ENCODE measurements around the gene MYL1.
A peak's percentile ranks its signal among the peaks of the same experiment; 100 is the strongest.

Gene MYL1

DNA sequence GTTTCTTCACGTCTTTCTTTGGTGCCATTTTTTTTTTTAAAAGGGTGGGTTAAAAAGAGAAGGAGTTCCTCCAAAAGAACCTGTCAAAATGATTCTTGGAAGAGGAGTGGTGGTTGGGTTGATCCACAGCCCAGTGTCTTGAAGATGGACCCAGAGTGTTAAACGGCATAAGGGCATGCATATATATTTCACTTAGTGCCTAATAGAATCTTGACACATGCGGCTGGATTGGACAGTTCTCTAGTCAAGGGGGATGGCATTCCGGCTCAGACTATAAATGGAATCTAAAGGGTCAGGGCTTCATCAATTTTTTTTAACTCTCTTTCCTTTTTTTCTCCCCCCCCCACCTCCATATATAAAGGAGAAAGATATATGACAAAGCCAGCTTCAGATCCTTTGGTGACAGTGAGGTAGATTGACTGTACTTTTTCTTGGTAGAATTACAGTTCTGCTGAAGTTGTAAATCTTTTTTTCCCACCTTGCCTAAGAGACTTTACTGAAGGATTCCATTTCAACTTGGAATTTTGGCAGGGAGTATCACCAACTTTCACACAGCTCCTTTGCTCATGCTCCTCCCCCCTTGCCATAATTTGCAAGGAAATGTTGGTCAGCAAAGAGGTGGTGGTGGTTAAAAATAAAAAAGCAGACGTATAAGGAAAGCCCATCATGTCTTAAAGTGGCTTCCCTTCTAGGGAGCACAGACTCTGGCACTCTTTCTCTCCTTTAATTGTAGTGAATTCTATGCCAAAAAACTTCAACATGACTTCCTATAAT lies at the start of gene MYL1:
Gene MYL1 (minus strand): TSS at position 160 of the 774 bp plus-strand sequence. CDS start 132 bp downstream, at position 28.
- DNase-seq (ENCODE audit: low read depth): no peak

DNA sequence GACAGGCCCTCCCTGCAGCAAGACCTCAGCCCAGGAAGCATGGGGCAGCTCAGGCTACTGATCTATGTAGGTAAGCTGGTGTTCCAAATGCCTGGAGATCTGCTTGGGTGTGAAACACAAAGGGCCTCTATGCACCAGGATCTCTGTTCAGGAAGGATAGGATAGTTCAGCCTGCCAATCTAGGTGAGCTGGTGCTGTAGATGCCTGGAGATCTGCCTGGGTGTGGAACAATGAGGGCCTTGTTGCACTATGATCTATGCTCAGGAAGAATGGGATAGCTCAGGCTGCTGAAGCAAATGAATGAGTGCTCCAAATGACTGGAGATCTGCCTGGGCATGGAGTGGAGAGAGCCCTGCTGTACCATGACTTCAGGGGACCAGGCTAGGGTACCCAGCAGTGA lies 48.9 kb upstream of the MYL1 start:
- no peak for DNase-seq (ENCODE audit: low read depth)

DNA sequence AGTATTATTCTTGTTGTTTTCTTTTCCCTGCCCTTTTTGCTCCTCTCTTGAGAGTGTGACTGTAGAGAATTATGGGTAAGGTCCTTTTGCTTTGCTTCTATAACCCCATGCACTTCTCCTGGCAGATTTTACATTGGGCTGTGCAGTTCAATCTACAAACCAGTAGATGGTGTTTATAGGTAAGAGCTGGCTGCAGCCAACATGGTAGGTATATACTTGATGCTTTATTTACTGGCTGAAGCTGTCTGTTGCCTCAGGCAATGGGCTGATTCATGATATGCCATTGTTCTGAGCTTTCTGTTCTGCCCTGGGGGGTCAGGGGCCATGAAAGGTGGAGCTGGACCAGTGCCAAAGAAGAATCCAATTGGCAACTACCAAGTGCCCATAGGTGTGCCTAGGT lies 48.3 kb upstream of the MYL1 start:
- DNase-seq (ENCODE audit: low read depth): no peak

DNA sequence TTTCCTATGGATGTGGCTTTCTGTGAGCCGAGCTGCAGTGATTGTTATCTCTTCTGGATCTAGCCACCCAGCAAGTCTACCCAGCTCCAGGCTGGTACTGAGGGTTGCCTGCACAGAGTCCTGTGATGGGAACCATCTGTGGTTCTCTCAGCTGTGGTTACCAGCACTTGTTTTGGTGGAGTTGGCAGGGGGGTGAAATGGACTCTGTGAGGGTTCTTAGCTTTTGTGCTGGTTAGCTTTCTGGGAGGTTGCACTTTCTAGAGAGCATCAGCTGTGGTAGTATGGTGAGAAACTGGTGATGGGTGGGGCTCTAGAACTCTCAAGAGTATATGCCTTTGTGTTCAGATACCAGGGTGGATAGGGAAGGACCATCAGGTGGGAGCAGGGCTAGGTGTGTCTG lies 45.4 kb upstream of the MYL1 start:
- DNase-seq (ENCODE audit: low read depth): no peak

DNA sequence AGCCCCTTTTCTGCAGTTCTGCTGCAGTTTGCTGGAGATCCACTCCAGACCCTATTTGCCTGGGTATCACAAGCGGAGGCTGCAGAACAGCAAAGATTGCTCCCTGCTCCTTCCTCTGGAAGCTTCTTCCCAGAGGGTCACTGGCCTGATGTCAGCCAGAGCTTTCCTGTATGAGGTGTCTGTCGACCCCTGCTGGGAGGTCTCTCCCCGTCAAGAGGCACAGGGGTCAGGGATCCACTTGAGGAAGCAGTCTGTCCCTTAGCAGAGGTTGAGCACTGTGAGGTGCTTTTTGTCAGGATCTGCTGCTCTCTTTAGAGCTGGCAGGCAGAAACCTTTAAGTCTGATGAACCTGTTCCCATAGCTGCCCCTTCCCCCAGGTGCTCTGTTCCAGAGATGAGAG lies 42.0 kb upstream of the MYL1 start:
- no peak for DNase-seq (ENCODE audit: low read depth)

DNA sequence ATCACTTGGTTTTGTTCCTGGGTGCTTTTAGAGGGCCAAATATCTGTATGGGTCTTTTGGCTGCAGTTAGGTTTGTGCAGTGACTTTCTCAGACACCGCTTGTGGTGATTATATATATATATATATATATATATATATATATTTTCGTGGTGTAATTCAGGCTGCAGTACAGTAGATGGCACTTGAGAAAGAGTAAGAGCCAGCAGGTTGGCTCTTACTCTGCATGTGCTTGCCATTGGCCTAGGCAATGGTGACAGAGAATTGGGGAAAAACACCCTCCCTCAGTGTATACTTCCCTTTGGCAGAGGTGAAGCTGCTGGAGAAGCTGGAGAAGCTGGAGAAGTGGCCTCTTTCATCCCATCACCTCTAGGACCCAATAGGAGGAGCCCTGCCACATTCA lies 22.2 kb upstream of the MYL1 start:
- DNase-seq (ENCODE audit: low read depth): no peak

DNA sequence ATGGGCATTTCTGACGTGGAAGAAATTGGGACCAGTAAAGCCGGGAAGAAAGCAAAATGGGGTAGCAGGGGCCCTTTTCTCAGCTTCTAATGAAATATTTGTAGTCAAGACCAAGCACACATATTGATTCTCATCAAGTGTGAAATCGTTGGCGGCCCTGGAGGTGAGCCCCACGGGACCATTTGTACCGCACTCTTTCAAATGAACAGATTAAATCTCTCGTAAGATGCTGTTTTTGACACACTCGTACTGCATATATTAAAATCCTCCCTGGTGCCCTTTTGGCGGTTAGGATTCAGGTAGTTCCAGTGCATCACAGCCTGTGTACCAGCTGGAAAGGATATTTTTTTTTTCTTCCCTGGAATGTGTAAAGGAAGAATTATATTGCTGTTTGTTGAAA lies 9.9 kb upstream of the MYL1 start:
- no peak for DNase-seq (ENCODE audit: low read depth)

DNA sequence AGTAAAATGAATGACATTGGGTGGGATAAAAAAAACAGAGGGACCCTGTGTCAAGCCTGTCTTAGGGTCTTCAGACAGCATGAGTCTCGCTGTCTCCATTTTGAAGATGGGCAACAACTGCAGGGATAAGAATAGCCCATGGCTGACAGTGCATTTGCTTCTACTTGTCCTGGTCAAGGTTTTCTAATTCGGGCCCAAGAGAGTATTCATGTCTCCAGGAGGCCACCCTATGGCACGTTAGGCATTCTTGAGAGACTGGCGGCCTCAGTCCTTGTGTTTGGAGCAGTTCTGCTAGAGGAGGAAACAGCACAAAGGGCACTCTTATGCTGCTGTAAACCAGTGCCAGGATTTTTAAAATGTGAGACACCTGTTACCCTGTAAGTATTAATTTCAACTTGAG lies 9.5 kb upstream of the MYL1 start:
- DNase-seq (ENCODE audit: low read depth): no peak

DNA sequence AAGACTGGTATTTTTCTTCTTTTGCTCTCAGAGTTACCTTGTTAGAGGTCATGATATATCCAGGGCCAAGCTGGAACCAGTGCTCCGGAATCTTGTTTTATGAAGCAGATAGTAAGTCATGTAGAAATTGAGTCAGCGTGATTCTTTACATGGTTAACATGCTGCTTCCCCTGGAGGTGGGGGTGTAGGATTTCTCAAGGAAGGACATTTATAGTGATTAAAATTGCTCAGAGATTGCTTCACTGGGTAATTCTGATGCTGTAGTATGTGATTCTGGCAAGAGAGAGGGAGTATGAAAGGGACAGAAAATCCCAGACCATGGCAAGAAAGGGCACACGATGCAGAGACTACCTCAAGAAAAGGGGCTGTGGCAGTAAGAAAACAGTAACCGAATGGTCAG lies 8.0 kb upstream of the MYL1 start:
- no peak for DNase-seq (ENCODE audit: low read depth)

DNA sequence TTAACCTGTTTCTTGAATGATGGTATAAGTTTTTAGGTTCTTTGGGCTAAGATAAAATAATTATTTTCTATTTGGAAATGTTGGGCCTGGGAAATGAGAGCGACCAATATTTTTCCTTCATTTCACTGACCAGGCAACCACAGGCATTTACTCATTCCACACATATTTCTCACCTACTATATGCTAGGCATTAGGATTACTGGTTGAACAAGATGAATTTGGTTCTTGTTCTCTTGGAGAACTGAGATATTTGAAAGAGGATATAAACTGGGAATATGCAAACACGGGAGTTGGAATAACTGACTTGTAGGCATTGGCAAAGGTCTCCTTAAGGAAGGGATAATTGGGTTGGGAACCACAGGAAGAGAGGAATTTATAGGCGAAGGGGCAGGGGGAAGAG lies 3.9 kb upstream of the MYL1 start:
- no peak for DNase-seq (ENCODE audit: low read depth)

DNA sequence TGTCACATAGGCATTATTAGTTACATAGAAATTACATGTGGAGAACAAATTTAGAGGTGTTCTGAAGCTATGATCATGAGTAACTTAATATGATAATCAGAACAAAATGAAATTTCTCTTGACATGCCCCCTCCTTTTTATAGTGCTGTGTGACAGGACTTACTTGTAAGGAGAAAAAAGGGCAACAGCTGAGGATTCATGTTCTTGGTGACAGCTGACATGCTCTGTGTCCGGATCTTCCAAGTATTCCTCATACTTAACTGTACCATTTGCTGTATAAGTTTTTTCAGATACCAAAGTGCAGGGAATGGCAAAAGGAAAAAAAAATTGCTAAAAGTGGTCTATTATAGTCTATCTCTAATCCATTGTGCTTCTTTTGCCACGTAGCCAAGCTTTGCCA lies 3.5 kb upstream of the MYL1 start:
- no peak for DNase-seq (ENCODE audit: low read depth)

DNA sequence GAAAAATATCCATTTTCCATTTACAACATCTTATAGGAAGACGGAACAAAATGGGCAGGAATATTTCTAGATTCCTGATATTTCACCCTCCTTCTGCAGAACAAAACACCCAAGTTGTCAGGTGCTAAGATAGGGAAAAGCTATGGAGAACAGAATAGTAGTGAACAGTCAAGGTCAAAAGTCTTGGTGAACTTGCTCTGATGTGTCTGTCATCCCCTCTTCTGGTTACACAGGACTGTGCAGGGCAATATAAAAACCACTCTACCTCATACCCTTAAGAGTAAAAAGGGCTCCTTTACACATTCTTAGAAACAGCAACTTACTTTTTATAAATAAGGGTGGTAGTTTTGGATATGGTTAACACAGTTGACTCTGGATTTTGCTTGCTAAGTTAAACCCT lies 4.4 kb downstream of the MYL1 start:
- DNase-seq (ENCODE audit: low read depth): no peak

DNA sequence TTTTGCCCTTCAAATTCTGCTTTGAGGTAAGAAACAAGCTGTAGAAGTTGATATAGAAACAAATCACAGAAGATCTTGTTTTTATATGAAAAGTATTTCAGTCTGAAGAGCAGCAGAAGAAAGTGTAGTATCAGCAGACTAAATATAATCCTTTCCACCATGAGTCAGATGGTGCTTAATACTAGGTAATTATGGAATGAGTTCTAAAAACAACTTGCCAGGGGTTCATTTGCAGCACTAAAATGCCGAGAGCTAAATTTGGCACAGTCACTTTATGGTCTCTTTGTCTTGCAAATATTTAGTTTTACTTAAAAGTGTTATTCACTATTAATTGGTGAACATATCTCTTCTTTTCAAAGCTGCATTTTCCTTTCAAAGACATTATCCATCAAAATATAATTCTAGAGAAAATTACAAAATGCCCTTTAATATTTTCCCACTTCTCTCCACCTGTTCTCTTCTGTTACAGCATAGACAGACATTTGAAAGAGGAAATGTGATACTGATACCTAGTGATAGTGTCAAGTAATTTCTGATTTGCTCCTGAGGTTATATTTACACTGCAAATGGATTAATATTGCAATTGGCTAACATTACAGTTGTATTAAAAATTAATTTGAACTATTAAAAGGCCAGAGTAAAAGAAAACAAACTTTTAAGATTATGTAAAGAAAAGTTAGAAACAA lies 5.3 kb downstream of the MYL1 start:
- no peak for DNase-seq (ENCODE audit: low read depth)

DNA sequence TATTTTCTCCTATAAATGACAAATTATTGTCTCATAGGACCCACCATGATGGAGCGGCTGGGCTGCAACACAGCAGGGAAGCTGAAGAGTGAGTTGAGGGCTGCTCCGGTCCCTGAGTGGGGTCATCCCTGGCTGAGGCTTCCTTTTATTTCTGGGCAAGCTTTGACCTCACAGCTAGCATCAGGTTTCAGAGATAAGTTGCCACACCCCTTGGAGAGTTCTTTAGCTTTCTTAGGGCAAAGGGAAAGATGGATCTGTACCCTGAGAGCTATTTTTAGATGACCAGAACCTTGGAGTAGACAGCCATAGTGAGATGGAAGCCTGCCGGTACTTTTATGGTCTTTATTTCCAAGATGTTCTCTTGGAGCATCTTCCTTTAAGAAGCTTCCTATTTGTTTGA lies 11.5 kb downstream of the MYL1 start:
- DNase-seq (ENCODE audit: low read depth): no peak

DNA sequence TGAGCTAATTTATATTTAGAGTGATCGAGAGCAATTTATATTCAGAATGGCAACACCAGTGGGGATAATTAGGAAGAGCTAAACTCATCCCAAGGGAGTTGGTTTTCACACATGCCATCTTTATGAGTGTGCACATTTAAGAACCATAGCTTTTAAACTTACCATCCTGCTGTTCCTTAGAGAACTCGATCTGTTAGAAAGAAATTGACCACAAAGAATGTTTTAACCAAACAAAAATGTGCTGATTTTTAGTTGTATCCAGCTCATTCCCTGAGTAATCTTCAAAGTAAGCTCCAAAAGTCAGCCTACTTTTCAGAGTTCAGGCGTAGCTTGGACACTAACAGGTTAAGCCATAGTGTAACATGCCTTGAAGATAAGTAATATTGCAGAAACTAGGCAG lies 12.6 kb downstream of the MYL1 start:
- DNase-seq (ENCODE audit: low read depth): peak; percentile 1

DNA sequence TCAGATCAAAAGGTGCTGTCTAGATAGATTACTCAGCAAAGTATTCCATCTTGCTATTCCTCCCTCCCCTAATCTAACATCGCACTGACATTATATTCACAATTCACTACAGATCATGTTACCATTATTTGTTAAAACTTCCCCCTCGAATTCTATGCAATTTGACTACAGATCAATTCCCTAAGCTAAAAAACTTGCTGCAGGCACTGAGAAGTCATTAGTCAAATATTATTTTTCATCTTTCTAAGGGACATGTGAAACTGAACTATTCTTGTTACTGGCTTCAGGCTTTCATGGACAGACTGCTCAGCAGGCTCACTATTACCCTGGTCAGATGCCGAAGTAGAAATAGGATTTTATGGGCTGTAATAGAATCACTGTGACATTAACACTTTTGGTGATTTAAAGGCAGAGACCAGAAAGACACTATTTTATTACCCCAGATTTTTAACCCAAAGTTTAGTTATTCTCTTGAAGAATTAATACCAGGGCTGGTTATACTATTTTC lies 15.1 kb downstream of the MYL1 start:
- DNase-seq (ENCODE audit: low read depth): no peak

DNA sequence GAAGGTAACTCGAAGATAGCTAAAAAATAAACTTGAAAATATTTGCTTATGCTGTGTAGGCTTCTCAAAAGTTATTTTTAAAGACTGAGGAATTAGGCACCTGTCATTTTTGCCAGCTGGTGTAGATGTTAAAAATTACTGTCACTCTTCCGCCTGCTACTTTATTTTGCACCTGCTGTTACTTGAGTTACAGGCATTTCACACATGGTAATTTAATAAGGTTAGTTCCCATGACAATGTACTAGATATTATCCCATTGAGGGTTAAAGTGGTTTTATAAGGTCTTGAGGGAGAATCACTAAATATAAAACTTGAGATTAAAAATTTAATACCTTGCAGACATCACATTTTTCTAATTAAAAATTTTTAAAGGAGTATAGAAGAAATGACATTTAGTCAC lies 26.6 kb downstream of the MYL1 start:
- no peak for DNase-seq (ENCODE audit: low read depth)

DNA sequence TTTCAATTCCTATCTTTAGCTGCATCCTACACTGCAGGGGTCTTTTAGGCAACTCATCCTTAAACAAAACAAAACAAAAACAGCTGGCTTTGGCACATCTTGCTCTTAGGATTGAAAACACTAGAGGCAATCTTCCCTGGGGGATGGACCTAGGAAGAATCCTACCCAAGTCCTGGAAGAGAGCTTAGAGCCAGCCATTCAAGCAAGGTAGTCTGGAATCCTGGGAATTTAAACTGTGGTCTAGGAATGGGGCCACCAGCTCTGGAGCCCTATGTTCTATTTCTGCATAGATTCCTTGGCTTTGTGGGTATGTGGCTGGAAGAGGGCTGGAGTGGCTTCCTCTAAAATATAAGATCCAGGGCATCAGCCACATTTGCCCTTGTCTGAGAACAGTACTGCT lies 27.7 kb downstream of the MYL1 start:
- DNase-seq (ENCODE audit: low read depth): no peak

DNA sequence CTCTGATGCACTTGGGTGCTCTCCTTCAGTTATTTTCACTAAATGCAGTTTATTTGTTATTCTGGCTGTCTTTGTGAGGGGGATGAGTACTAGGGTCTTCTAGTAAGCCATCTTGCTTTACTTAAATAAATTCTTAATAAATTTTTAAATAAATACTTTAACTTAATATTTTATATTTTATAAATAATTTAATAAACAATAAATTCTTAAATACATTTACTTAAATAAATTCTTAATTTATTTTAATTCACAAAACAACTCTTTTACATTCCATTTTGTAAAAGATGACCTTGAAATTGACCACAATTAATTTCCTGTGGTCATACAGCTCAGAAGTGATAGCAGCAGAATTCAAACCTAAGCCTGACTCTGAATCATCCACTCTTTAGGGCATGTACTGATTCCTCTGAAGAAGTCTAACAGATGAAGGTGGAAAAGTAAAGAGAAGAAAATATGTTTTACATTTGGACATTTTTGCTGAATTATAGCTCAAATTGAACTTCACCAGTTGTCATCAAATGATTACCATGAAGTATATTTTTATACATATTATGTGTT lies 28.8 kb downstream of the MYL1 start:
- no peak for DNase-seq (ENCODE audit: low read depth)

DNA sequence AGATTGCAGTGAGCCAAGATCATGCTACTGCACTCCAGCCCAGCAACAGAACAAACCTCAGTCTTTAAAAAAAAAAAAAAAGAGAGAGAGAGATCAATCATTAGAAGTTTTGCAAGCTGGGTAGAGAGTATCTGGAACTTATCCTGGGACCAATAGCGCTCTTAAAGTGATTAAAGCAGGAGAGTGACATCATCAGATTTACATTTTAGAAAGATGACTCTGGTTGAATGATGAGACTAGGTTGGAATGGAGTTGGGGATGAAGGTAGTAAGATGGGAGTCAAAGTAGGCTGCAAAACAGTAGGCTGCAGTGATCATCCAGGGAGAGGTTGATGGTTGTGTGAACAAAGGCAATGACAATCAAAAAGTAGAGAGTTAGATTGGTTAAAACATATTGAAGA lies 37.8 kb downstream of the MYL1 start:
- no peak for DNase-seq (ENCODE audit: low read depth)

DNA sequence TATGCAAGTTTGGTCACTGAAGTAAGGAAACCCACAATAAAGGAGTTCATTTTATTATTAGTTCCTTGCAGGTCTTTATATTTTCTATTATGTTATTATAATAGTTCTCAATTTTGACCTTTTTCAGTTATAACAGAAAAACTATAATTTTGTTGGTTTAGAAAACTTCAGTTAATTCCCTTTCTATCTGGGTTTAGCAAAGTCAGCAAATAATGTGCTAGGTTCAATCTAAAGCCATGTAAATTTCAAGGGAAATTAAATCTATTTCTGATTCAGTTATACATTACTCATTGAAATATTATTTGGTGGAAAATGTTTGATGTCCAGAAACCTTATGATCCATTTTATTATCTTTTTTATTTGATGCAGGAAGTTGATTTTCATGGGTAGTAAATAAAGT lies 43.7 kb downstream of the MYL1 start:
- no peak for DNase-seq (ENCODE audit: low read depth)

DNA sequence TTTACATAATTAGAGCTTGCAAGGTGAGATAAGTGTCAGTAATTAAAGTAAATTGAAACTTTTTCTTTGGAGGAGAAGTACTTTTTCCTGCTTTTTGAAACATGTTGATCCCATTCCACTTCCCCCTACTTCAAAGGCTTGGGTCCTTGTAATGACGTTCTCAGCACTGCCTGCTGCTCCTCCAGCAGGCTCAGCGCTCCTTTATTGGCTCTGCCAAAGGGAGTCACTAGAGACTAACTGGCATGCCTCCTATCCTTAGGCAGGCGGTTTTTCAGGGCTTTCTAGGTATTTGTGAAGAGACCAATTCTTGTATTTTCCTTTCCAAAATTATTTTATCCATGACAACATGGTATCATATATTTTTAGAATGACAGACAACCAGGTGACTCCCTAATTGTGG lies 45.8 kb downstream of the MYL1 start:
- DNase-seq (ENCODE audit: low read depth): no peak

DNA sequence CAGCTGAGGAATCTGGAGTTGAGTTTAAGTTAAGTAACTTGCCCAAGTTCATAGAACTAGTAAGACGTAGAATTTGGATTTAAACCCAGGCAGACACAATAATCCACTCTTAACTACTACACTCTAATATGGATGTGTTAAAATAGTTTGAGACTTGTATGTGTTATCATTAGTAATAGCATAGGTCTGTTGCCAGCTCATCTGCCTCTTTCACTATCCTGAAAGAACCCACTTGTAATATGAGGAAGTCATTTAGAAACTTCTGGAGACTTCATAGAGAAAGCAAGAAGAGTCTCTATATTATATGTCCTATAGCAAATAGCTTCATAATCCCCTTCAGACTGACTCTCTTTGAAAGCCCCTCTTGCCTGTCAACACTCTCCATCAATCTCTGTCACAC lies 46.7 kb downstream of the MYL1 start:
- DNase-seq (ENCODE audit: low read depth): no peak

All from stromal cell of bone marrow (primary cell).